ENCODE data around the gene FARSA. TPM values are rescaled to one million over a fixed set of nuclear protein-coding genes. Genes with fewer than 3 reads are reported as not detected.
"Not testable (repeated sequence)": the region's sequence is repeated elsewhere in the genome, so short reads cannot be mapped to it uniquely, and the experiment has no call there.

The FARSA gene
- total RNA-seq, 1 experiment from 2014 or later: 120 TPM

- in situ Hi-C loops (cut with HindIII; ENCODE audit: low pct_unique_long_range_greater_than_20kb, low sequenced_read_pairs): no loop called here
- no peak for DNase-seq (ENCODE audit: low read depth)
These were observed 22.5 kb upstream of the FARSA start for GRCh38 chr19:12955996-12956395.

- in situ Hi-C loops (cut with HindIII; ENCODE audit: low pct_unique_long_range_greater_than_20kb, low sequenced_read_pairs); DNase-seq (ENCODE audit: low read depth): not testable (repeated sequence)
These were observed 22.1 kb upstream of the FARSA start for GRCh38 chr19:12955575-12955974.

- no peak for DNase-seq (ENCODE audit: low read depth)
- in situ Hi-C loops (cut with HindIII; ENCODE audit: low pct_unique_long_range_greater_than_20kb, low sequenced_read_pairs): no loop called here
These were observed 21.1 kb upstream of the FARSA start for GRCh38 chr19:12954612-12954962.

GRCh38 chr19:12953799-12954611, 20.5 kb upstream of the FARSA start:
- in situ Hi-C loops (cut with HindIII; ENCODE audit: low pct_unique_long_range_greater_than_20kb, low sequenced_read_pairs): no loop called here
- DNase-seq (ENCODE audit: low read depth): no peak

- no peak for DNase-seq (ENCODE audit: low read depth)
- in situ Hi-C loops (cut with HindIII; ENCODE audit: low pct_unique_long_range_greater_than_20kb, low sequenced_read_pairs): no loop called here
These were observed 19.8 kb upstream of the FARSA start for GRCh38 chr19:12953138-12953798.

- DNase-seq (ENCODE audit: low read depth): no peak
- in situ Hi-C loops (cut with HindIII; ENCODE audit: low pct_unique_long_range_greater_than_20kb, low sequenced_read_pairs): no loop called here
These were observed 19.1 kb upstream of the FARSA start for GRCh38 chr19:12952488-12953137.

GRCh38 chr19:12952050-12952449, 18.5 kb upstream of the FARSA start:
- in situ Hi-C loops (cut with HindIII; ENCODE audit: low pct_unique_long_range_greater_than_20kb, low sequenced_read_pairs); DNase-seq (ENCODE audit: low read depth): not testable (repeated sequence)

GRCh38 chr19:12949363-12950283, 16.1 kb upstream of the FARSA start:
- no peak for DNase-seq (ENCODE audit: low read depth)
- in situ Hi-C loops (cut with HindIII; ENCODE audit: low pct_unique_long_range_greater_than_20kb, low sequenced_read_pairs): no loop called here

GRCh38 chr19:12948612-12949362, 15.3 kb upstream of the FARSA start:
- in situ Hi-C loops (cut with HindIII; ENCODE audit: low pct_unique_long_range_greater_than_20kb, low sequenced_read_pairs): no loop called here
- DNase-seq (ENCODE audit: low read depth): no peak

GRCh38 chr19:12947702-12948611, 14.4 kb upstream of the FARSA start:
- in situ Hi-C loops (cut with HindIII; ENCODE audit: low pct_unique_long_range_greater_than_20kb, low sequenced_read_pairs): no loop called here
- no peak for DNase-seq (ENCODE audit: low read depth)

GRCh38 chr19:12946731-12947496, 13.4 kb upstream of the FARSA start:
- DNase-seq (ENCODE audit: low read depth): no peak
- in situ Hi-C loops (cut with HindIII; ENCODE audit: low pct_unique_long_range_greater_than_20kb, low sequenced_read_pairs): no loop called here

GRCh38 chr19:12946092-12946721, 12.7 kb upstream of the FARSA start:
- in situ Hi-C loops (cut with HindIII; ENCODE audit: low pct_unique_long_range_greater_than_20kb, low sequenced_read_pairs): no loop called here
- DNase-seq (ENCODE audit: low read depth): peak; percentile 53

- in situ Hi-C loops (cut with HindIII; ENCODE audit: low pct_unique_long_range_greater_than_20kb, low sequenced_read_pairs): no loop called here
- peak; percentile 95 for DNase-seq (ENCODE audit: low read depth)
These were observed 12.1 kb upstream of the FARSA start, which contains the start of gene RAD23A for GRCh38 chr19:12945479-12946091. Gene RAD23A (plus strand): TSS chr19:12945862. CDS start chr19:12945949, 87 bp downstream.

GRCh38 chr19:12944104-12944674, 10.7 kb upstream of the FARSA start:
- DNase-seq (ENCODE audit: low read depth): no peak
- in situ Hi-C loops (cut with HindIII; ENCODE audit: low pct_unique_long_range_greater_than_20kb, low sequenced_read_pairs): no loop called here

All from Caki2 (cell line).